GM21737 (cell line): ENCODE data around the gene PKP1.

ENCODE experiments used
- ATAC-seq: cut with Tn5 transposase; IDR thresholded peaks from one replicate; pipeline ENCODE4 v1.9.1; 2021; ENCODE audit warnings: mild to moderate bottlenecking, moderate library complexity; ENCODE audit not compliant: unreplicated experiment

Gene PKP1

DNA sequence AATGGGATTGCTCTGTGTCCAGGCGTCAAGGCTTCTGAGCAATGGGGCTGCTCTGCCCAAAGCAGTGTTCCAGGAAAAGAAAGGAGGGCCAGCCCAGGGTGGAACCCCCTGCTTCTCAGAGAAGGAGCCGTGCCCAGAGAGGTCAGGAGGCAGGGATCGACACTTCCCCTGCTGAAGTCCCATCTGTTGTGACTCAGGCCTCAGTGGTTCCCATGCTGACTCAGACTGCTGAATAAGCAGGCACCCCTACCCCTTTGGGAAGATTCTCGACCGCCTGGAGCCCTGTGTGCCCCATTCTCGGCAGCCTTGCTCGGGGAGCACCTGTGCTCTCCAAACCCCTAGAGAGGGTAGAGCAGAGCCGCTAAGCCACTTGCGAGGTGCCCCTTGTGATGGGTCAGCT lies 23.9 kb downstream of the PKP1 start:
- ATAC-seq, result no peak

DNA sequence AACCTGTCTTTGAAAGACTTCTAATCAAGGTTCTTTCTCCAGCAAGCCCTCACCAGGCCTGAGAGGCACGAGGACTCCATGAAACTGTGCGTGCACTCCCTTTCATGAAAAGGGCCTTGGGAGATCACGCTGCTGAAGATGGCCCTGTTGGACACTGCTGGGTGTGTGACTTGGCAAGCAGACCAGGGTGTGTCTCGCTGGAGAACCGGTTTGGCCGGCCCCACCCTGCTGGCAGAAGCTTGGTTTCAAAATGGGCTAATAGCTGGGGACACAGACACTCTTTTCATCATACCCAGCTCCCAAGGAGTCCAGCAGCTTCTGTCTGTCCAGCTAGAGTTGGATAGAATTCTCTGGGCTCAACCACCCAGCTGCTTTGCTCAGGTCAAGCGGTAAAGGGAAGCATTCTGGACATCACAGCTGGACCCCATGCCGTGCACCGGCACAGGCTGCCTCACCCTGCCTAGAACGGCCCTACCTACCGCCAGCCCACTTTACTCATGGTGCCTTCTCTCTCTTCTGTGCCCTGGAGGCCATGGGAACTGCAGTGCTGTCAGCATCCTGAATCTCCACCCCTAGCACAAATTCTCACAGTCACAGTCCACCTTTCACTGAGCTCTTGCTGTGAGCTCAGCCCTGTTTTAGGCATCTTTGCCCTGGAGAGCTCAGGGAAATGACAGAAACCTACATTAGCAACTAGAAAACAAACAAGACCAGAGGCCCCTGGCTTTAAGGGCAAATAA lies 24.6 kb downstream of the PKP1 start:
- ATAC-seq, result no peak

GRCh38 chr1:201309416-201309815 lies 26.1 kb downstream of the PKP1 start:
- no peak for ATAC-seq

DNA sequence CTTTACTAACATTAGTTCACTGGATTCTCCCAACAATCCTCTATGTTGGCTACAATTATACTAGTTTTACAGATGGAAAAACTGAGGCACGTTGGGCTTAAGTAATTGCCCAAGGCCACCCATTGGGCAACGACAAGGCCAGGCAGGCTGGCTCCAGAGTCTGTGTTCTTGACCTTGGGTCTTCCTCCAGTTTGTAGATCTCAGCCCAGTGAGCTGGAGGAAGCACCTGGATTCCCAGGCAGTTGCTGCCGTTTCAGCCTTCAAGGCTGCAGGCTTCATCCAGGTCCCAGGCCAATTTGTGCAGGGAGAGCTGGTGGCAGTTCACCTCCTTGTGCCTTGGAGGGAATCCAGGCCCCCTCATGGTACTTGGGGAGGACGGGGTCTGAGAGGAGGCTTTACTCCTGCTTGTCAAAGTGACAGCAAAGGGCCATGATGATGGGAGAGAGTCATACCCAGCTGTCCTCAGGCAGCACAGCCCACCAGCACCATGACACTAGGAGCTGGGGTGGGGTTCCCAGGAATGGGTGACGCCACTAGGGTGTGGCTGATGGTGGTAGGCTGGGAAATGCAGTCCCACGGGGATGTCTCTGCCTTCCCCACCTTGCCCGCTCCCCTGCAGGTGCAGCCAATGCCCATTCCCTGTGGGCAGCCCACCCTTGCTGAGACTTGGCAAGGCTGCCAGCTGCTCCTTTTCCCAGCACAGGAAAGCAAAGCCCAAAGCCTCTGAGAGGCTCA lies 27.1 kb downstream of the PKP1 start:
- ATAC-seq, result no peak

GRCh38 chr1:201310986-201311355 lies 27.7 kb downstream of the PKP1 start:
- no peak for ATAC-seq

- no peak for ATAC-seq
These were observed 28.2 kb downstream of the PKP1 start for GRCh38 chr1:201311356-201312011.

GRCh38 chr1:201312298-201312697 lies 29.0 kb downstream of the PKP1 start:
- ATAC-seq, result no peak

GRCh38 chr1:201313086-201313485 lies 29.8 kb downstream of the PKP1 start:
- no peak for ATAC-seq

- ATAC-seq, result no peak
These were observed 33.2 kb downstream of the PKP1 start for GRCh38 chr1:201316556-201316955.

- ATAC-seq, result no peak
These were observed 34.2 kb downstream of the PKP1 start for GRCh38 chr1:201317551-201317950.

DNA sequence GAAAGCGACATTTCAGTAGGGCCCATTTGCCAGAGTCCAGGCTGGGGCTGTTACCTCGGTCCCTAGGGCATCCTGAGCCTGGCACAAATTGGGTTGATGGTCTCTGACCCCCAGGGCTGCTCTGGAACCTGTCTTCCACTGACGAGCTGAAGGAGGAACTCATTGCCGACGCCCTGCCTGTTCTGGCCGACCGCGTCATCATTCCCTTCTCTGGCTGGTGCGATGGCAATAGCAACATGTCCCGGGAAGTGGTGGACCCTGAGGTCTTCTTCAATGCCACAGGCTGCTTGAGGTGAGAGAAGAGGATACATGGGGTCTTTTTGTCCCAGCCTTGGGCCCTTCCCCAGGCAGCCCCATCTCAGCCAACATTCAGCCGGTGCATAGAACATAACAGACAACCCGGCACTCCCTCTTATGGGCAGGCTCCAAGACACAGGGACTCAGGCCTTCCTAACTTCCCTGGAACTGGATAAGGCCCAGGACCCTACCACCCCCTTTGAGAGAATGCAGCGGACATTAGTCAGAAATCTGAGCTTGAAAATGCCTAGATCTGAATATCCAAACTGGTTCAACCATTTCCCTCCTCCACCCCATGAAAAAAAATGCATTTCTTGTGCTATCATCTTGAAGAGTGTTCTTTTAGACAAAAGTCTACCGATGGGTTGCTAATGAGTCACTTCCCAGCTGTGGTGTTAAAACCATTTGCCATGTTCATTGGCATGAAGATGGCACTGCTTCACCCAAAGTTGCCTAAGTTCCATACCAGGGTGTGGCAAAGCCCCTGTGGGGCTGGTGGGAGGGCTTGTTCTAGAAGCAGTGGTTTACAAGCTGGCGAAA lies 35.4 kb downstream of the PKP1 start:
- ATAC-seq, result no peak

DNA sequence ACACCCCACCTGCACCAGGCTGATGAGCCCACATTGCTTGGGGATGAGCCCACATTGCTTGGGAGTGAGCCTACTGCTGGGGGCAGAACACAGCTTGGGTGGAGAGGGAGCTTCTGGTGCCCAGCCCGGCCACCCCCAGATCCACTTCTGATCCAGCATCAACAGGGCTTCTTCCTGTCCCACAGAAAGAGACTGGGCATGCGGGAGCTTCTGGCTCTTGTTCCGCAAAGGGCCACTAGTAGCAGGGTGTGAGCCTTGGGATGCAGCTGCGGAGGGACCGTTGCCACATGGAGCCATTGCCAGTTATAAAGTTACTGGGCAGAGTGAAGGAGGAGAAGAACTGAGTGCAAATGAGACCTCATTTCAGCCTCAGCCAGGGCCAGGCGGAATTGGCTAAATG lies 36.3 kb downstream of the PKP1 start:
- ATAC-seq, result no peak

DNA sequence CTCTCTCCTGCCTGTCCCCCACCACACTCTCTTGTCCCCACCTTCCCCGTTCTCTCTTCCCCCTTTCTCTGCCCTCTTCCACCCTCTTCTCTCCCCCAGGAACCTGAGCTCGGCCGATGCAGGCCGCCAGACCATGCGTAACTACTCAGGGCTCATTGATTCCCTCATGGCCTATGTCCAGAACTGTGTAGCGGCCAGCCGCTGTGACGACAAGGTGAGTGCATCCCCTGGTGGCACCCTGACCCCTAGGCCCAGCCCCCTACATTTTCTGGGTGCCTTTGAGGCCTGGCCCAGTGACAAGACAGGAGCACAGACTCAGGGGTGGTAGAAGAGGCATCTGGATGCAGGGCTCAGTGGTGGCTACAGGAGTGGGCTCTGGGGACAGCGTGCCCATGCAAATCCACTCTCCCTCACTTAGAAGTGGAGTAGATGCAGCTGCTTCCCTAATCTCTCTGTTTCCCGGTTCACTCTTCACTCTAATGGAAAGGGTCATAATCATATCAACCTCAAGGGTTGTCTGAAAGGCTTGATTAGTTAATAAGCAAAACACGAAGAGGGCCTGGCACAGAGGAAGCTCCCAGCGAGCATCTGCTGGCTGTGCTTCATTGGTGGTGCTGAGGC lies 37.0 kb downstream of the PKP1 start:
- ATAC-seq, result no peak

- no peak for ATAC-seq
These were observed 38.6 kb downstream of the PKP1 start for GRCh38 chr1:201321826-201322390.

DNA sequence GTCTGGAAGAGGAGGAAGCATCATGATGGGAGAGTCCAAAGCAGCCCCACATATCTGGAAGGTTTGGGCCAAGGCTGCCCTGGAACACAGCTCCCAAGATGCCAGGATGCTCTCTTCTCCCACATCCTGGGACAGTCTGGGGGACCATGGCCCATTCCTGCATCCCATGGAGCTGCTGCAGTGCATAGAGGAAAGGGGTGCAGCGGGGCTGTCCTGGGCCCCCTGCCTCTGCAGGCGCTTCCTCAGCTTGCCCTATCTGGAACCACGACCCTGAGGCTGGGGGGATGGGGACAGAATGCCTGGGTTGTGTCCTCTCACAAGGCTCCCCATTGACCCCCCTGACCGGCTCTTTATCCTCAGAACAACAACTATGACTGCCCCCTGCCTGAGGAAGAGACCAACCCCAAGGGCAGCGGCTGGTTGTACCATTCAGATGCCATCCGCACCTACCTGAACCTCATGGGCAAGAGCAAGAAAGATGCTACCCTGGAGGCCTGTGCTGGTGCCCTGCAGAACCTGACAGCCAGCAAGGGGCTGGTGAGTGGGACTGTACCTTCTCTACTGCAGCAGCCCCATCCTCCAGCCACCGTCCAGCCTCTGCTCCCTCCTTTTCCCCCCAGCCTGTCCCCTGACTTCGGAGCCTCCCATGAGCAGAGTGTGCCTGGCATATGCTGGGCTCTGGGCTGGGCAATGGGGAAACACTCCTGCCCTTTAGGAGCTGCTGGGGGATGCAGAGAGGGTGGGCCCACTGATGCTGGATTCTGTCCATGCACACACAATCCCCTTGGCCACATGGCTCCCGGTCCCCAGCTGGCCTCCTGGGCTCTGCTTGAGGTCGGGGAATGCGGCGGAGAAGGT lies 39.6 kb downstream of the PKP1 start:
- ATAC-seq, result no peak

DNA sequence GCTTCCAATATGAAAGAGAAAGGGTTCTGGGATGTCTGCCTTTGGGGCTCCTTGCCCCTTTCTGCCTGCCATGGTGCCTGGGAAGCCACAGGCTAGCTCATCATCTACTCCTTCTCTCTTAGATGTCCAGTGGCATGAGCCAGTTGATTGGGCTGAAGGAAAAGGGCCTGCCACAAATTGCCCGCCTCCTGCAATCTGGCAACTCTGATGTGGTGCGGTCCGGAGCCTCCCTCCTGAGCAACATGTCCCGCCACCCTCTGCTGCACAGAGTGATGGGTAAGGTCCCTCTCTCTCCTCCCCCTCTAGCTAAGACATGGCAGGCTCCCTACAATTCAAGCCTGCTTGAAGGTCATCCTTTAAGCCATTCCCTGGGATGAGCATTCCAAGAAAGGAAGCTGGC lies 41.0 kb downstream of the PKP1 start:
- no peak for ATAC-seq

DNA sequence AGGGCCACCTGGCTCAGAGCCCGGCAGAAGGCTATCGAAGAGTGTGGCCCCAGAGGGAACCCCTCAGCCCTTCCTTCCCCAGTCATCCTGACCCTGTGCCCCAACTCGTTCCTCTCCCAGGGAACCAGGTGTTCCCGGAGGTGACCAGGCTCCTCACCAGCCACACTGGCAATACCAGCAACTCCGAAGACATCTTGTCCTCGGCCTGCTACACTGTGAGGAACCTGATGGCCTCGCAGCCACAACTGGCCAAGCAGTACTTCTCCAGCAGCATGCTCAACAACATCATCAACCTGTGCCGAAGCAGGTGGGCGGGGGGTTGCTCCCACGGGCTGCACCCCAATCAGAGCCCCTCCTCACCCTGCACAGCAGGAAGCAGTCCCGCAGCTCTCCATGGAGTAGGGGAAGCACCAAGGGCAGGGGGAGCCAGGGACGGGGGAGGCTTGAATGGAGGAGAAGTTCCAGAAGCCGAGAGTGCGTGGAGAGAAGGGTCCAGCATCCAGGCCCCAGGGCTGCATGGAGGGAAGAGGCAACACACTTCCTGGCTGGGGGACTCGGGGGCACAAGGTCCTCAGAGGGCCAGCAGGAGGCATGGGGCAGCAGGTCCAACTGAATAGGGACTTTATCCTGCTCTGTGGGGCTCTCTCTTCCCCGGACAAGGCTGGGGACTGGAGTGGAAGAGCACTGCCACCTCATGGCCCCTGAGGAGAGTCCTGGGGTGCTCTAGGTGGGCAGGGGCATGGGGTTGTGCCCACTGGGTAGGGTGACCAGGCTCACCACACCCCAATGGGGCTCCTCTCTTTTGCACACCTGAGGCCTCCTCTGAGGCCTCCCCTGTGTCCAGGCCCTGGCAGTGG lies 41.7 kb downstream of the PKP1 start:
- ATAC-seq, result no peak

- ATAC-seq, result no peak
These were observed 42.4 kb downstream of the PKP1 start for GRCh38 chr1:201325678-201326060.

- no peak for ATAC-seq
These were observed 43.4 kb downstream of the PKP1 start for GRCh38 chr1:201326710-201327109.
